Keratinocyte (primary cell): ENCODE results near the gene GRB14. TPM values are rescaled to one million over a fixed set of nuclear protein-coding genes. Genes with fewer than 3 reads are reported as not detected.

Experiments
- DNase-seq: peaks from one replicate; pipeline ENCODE4 v3.0.0-alpha.2; 2011; ENCODE audit warnings: low read depth, missing footprints, low spot score
- FAIRE-seq: peaks from 2 replicates; lab custom pipeline; 2011; peaks lifted over from hg19 to GRCh38; lab: Jason Lieb, UNC
- H2AFZ ChIP-seq: 2 replicates; pipeline ENCODE4 v1.6.0; 2012; ENCODE audit warnings: low read length, control low read depth, inconsistent platforms; ENCODE audit not compliant: control insufficient read depth
- H3K27ac ChIP-seq: 2 replicates; pipeline ENCODE4 v1.5.1; 2011; ENCODE audit warnings: low read length; ENCODE audit not compliant: control insufficient read depth, insufficient read depth
- H3K27me3 ChIP-seq: 3 replicates; pipeline ENCODE4 v1.6.0; 2011; ENCODE audit warnings: low read length; ENCODE audit not compliant: control insufficient read depth, insufficient read depth; ENCODE audit errors: extremely low read depth
- H3K36me3 ChIP-seq, 2 experiments: 2 replicates in 1 of 2; 3 replicates in 1 of 2; pipeline ENCODE4 v1.5.1; 2011; ENCODE audit warnings: low read length in 2 of 2, mild to moderate bottlenecking in 1 of 2; ENCODE audit not compliant: control insufficient read depth in 2 of 2, insufficient read depth in 2 of 2; ENCODE audit errors: extremely low read depth in 1 of 2
- H3K4me1 ChIP-seq: 3 replicates; pipeline ENCODE4 v1.5.1; 2011; ENCODE audit warnings: low read length; ENCODE audit not compliant: control insufficient read depth, insufficient read depth; ENCODE audit errors: extremely low read depth
- H3K4me2 ChIP-seq: 3 replicates; pipeline ENCODE4 v1.6.0; 2011; ENCODE audit warnings: low read depth, low read length; ENCODE audit not compliant: control insufficient read depth, insufficient read depth; ENCODE audit errors: extremely low read depth
- H3K4me3 ChIP-seq, 3 experiments: fragments of 200-600 bp in 1 of 3; sonication (generic) in 1 of 3; 2 replicates in 2 of 3; 3 replicates in 1 of 3; pipeline ENCODE4 v1.5.1; 2011 to 2016; ENCODE audit warnings: low read length in 3 of 3, mild to moderate bottlenecking in 3 of 3, control low read depth in 2 of 3, inconsistent platforms in 1 of 3, low read depth in 1 of 3, mixed read lengths in 1 of 3, mixed run types in 1 of 3, moderate library complexity in 1 of 3; ENCODE audit not compliant: control insufficient read depth in 2 of 3, insufficient read depth in 2 of 3; ENCODE audit errors: extremely low read depth in 1 of 3
- H3K79me2 ChIP-seq: 2 replicates; pipeline ENCODE4 v1.6.0; 2012; ENCODE audit warnings: low read length; ENCODE audit not compliant: control insufficient read depth, insufficient read depth
- H3K9ac ChIP-seq: 3 replicates; pipeline ENCODE4 v1.6.0; 2011; ENCODE audit warnings: low read length; ENCODE audit not compliant: control insufficient read depth, insufficient read depth; ENCODE audit errors: extremely low read depth
- H3K9me1 ChIP-seq: 3 replicates; pipeline ENCODE4 v1.6.0; 2011; ENCODE audit warnings: low read length; ENCODE audit not compliant: control insufficient read depth, insufficient read depth; ENCODE audit errors: extremely low read depth
- H3K9me3 ChIP-seq: 2 replicates; pipeline ENCODE4 v1.5.1; 2012; ENCODE audit warnings: low read depth, low read length; ENCODE audit not compliant: control insufficient read depth
- H4K20me1 ChIP-seq: 3 replicates; pipeline ENCODE4 v1.6.0; 2011; ENCODE audit warnings: low read length; ENCODE audit not compliant: control insufficient read depth, insufficient read depth; ENCODE audit errors: extremely low read depth
- CTCF ChIP-seq, 3 experiments: IDR thresholded peaks in 1 of 3; conservative IDR thresholded peaks in 1 of 3; optimal IDR thresholded peaks in 1 of 3; 2 replicates in 2 of 3; 3 replicates in 1 of 3; pipeline versions ENCODE3 to v1.5.1; 2011; ENCODE audit warnings: low read length in 3 of 3, mild to moderate bottlenecking in 3 of 3, moderate library complexity in 2 of 3, control low read depth in 1 of 3, inconsistent platforms in 1 of 3; ENCODE audit not compliant: insufficient read depth in 2 of 3; ENCODE audit errors: extremely low read depth in 1 of 3
- EZH2 ChIP-seq: IDR thresholded peaks from one replicate; pipeline ENCODE4 v1.6.1; 2012; ENCODE audit warnings: inconsistent platforms, mild to moderate bottlenecking, low read length, moderate library complexity
- dilution Hi-C: fragments of 300-500 bp; cut with MboI; formaldehyde crosslinking; loops from one replicate; pipeline ENCODE4 v1.7.0; 2020; ENCODE audit warnings: low sequenced_read_pairs; ENCODE audit not compliant: extremely low pct_ligation_motif_present
- polyA plus RNA-seq, 5 experiments: library from polyadenylated mRNA; depleted of rRNA in 3 of 5; stranded (reverse) in 3 of 5; stranded (forward) in 1 of 5; unstranded in 1 of 5; fragments of >200 nt; gene quantifications; 1 replicate in 1 of 5; 2 replicates in 3 of 5; 3 replicates in 1 of 5; pipeline versions ENCODE4 v1.2.1 to v1.2.3, GENCODE V29; 2011 to 2012; ENCODE audit warnings: missing spikeins in 2 of 5, low read depth in 1 of 5, low replicate concordance in 1 of 5

The GRB14 gene
- polyA plus RNA-seq, 1 donor (not counting 4 experiments of a cell fraction or from before 2014, with no cell fraction given) = 4.2 TPM

- FAIRE-seq (no peak), DNase-seq (no peak)
- H2AFZ ChIP-seq = no peak overlapping the region
- no peaks in the 10 kb centered on the region for H3K9me1 ChIP-seq
- no peak overlapping the region for H3K9ac ChIP-seq
- H3K27ac ChIP-seq = no peak overlapping the region
- no peaks in the 10 kb centered on the region for H3K27me3 ChIP-seq
- no peak overlapping the region for H3K4me2 ChIP-seq
- H3K4me1 ChIP-seq = no peaks in the 10 kb centered on the region
- no peaks in the 10 kb centered on the region for H3K79me2 ChIP-seq
- H3K4me3 ChIP-seq = no peak overlapping the region
- TF ChIP-seq CTCF (optimal IDR thresholded peaks at IDR 0.05 in 1 of 3, IDR thresholded peaks at IDR 0.05 in 1 of 3, conservative IDR thresholded peaks at IDR 0.05 in 1 of 3; ENCODE audit: extremely low read depth in 1 of 3, insufficient read depth in 2 of 3, low read length in 3 of 3) (no peak), EZH2 (no peak)
- H3K36me3 ChIP-seq = no peaks in the 10 kb centered on the region
- H3K9me3 ChIP-seq = no peaks in the 10 kb centered on the region
- dilution Hi-C loops = no loop called here
- no peaks in the 10 kb centered on the region for H4K20me1 ChIP-seq
These were observed 53.8 kb downstream of the GRB14 start for GRCh38 chr2:164567335-164567989.

GRCh38 chr2:164565359-164565758 is 55.9 kb downstream of the GRB14 start:
- no peak overlapping the region for H3K4me2 ChIP-seq
- no peaks in the 10 kb centered on the region for H3K4me1 ChIP-seq
- no peaks in the 10 kb centered on the region for H3K79me2 ChIP-seq
- H3K9me3 ChIP-seq = no peaks in the 10 kb centered on the region
- dilution Hi-C loops = no loop called here
- H2AFZ ChIP-seq = no peak overlapping the region
- no peaks in the 10 kb centered on the region for H3K9me1 ChIP-seq
- no peak for FAIRE-seq
- no peak overlapping the region for H3K4me3 ChIP-seq
- no peak overlapping the region for H3K27ac ChIP-seq
- TF ChIP-seq EZH2 (no peak), CTCF (optimal IDR thresholded peaks at IDR 0.05 in 1 of 3, IDR thresholded peaks at IDR 0.05 in 1 of 3, conservative IDR thresholded peaks at IDR 0.05 in 1 of 3; ENCODE audit: extremely low read depth in 1 of 3, insufficient read depth in 2 of 3, low read length in 3 of 3) (no peak)
- H3K27me3 ChIP-seq = no peaks in the 10 kb centered on the region
- no peaks in the 10 kb centered on the region for H4K20me1 ChIP-seq
- no peak for DNase-seq
- no peak overlapping the region for H3K9ac ChIP-seq
- no peaks in the 10 kb centered on the region for H3K36me3 ChIP-seq
